K562 (cell line): ENCODE data around the gene PLXDC1. TPM values are rescaled to one million over a fixed set of nuclear protein-coding genes. Genes with fewer than 3 reads are reported as not detected.

Experiments used
- ARID2 ChIP-seq: fragments of 450-650 bp; IDR thresholded peaks from 2 replicates; pipeline ENCODE4 v1.6.1; 2017; ENCODE audit warnings: antibody characterized with exemption, mild to moderate bottlenecking
- CBX5 ChIP-seq: IDR thresholded peaks from 2 replicates; pipeline ENCODE4 v1.6.1; 2014; ENCODE audit warnings: low read depth, borderline replicate concordance
- CBX8 ChIP-seq: fragments of 200-600 bp; sonication (generic); IDR thresholded peaks from 2 replicates; pipeline ENCODE4 v1.6.1; 2012; ENCODE audit warnings: borderline replicate concordance, mixed run types, low read depth, mild to moderate bottlenecking, moderate library complexity, mixed read lengths, low read length, control low read depth, inconsistent platforms; ENCODE audit not compliant: poor library complexity, severe bottlenecking; ENCODE audit errors: extremely low read depth
- CREB3L1 ChIP-seq: fragments of 450-650 bp; IDR thresholded peaks from 2 replicates; pipeline ENCODE4 v1.6.1; 2014; ENCODE audit warnings: low read depth, mild to moderate bottlenecking, moderate library complexity, borderline replicate concordance
- CSDE1 ChIP-seq, 2 experiments: fragments of 450-650 bp; IDR thresholded peaks; 2 replicates each; pipeline ENCODE4 v1.6.1; 2016; ENCODE audit warnings: mild to moderate bottlenecking in 1 of 2
- E4F1 ChIP-seq: fragments of 250-450 bp; sonication (Bioruptor Pico); IDR thresholded peaks from 2 replicates; pipeline ENCODE4 v1.5.0; 2021; ENCODE audit warnings: mild to moderate bottlenecking, borderline replicate concordance
- GABPB1 ChIP-seq: sonication (generic); formaldehyde crosslinking; IDR thresholded peaks from 2 replicates; pipeline ENCODE4 v1.8.0; 2022; ENCODE audit warnings: mild to moderate bottlenecking, missing genetic modification reagents
- HNRNPH1 ChIP-seq: fragments of 200-400 bp; formaldehyde crosslinking; optimal IDR thresholded peaks from 2 replicates; pipeline ENCODE3; 2017; ENCODE audit warnings: low read depth, mild to moderate bottlenecking, low read length, moderate library complexity
- HOMEZ ChIP-seq: fragments of 250-450 bp; sonication (Bioruptor Pico); IDR thresholded peaks from 2 replicates; pipeline ENCODE4 v1.4.0; 2020; ENCODE audit warnings: mild to moderate bottlenecking, moderate library complexity
- KDM1A ChIP-seq, 2 experiments: fragments of 450-650 bp; IDR thresholded peaks; 2 replicates each; pipeline ENCODE4 v1.6.1; 2016; ENCODE audit warnings: mild to moderate bottlenecking in 2 of 2
- NELFE ChIP-seq: IDR thresholded peaks from 2 replicates; pipeline ENCODE4 v1.6.1; 2011; ENCODE audit warnings: mild to moderate bottlenecking; ENCODE audit not compliant: insufficient read depth, insufficient read length
- SP2 ChIP-seq: IDR thresholded peaks from 2 replicates; pipeline ENCODE4 v1.6.1; 2011; ENCODE audit warnings: mild to moderate bottlenecking, low read depth, low read length, moderate library complexity; ENCODE audit not compliant: poor library complexity, severe bottlenecking; ENCODE audit errors: extremely low read depth
- TCF3 ChIP-seq: sonication (generic); formaldehyde crosslinking; IDR thresholded peaks from 2 replicates; pipeline ENCODE4 v1.4.0; 2020; ENCODE audit warnings: mild to moderate bottlenecking, missing genetic modification reagents
- ZNF696 ChIP-seq: fragments of 250-450 bp; sonication (Bioruptor Pico); conservative IDR thresholded peaks from 2 replicates; pipeline ENCODE4 v1.4.0; 2020; ENCODE audit warnings: mild to moderate bottlenecking, moderate library complexity
- polyA plus RNA-seq, 8 experiments: library from polyadenylated mRNA; depleted of rRNA in 4 of 8; stranded (reverse) in 5 of 8; unstranded in 3 of 8; fragments of >200 nt; fragmentation: Nextera tagmentation in 2 of 8; fragmentation: Illumina TruSeq in 1 of 8; extraction: Ambion mirVana in 2 of 8; extraction: Trizol in 1 of 8; gene quantifications; 2 replicates each; pipeline versions ENCODE4 v1.2.1 to v1.2.3, GENCODE V29; 2011 to 2014; ENCODE audit warnings: inconsistent platforms in 1 of 8, missing spikeins in 1 of 8
- total RNA-seq, 7 experiments: library from RNA; depleted of rRNA in 6 of 7; stranded (reverse); fragments of >200 nt in 6 of 7; fragmentation: Illumina TruSeq in 2 of 7; extraction: Trizol in 2 of 7; gene quantifications; 2 replicates each; pipeline versions ENCODE4 v1.2.1 to v1.2.3, GENCODE V29; 2011 to 2021; ENCODE audit warnings: low replicate concordance in 1 of 7
- TF ChIP-seq, protein P1 (sequence below): fragments of 250-450 bp; sonication (Bioruptor Pico); IDR thresholded peaks from 2 replicates; pipeline ENCODE4 v1.8.0; 2022; ENCODE audit warnings: inconsistent platforms, mild to moderate bottlenecking, moderate library complexity, borderline replicate concordance
- TF ChIP-seq, protein P2 (sequence below): fragments of 450-650 bp; formaldehyde crosslinking; IDR thresholded peaks from 2 replicates; pipeline ENCODE4 v1.4.0; 2020; ENCODE audit warnings: mild to moderate bottlenecking, moderate library complexity
- TF ChIP-seq, protein P3 (sequence below): fragments of 450-650 bp; formaldehyde crosslinking; IDR thresholded peaks from 2 replicates; pipeline ENCODE4 v1.4.0; 2022; ENCODE audit warnings: mild to moderate bottlenecking, moderate library complexity

PLXDC1 gene
- total and polyA plus RNA-seq, 9 of the 15 experiments (the other 6 are each of a cell fraction or from before 2014, with no cell fraction given) = not detected

- TF ChIP-seq, protein P1, sequence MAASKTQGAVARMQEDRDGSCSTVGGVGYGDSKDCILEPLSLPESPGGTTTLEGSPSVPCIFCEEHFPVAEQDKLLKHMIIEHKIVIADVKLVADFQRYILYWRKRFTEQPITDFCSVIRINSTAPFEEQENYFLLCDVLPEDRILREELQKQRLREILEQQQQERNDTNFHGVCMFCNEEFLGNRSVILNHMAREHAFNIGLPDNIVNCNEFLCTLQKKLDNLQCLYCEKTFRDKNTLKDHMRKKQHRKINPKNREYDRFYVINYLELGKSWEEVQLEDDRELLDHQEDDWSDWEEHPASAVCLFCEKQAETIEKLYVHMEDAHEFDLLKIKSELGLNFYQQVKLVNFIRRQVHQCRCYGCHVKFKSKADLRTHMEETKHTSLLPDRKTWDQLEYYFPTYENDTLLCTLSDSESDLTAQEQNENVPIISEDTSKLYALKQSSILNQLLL (CRISPR knock-in tag) = no peak
- TF ChIP-seq CBX5 (no peak), ARID2 (no peak), CREB3L1 (no peak), GABPB1 (no peak), KDM1A (IDR thresholded peaks at IDR 0.05) (peak in 1 of 2 experiments; percentile 38; a peak in 3 of 4 replicates), ZNF696 (CRISPR knock-in tag) (no peak), CSDE1 (IDR thresholded peaks at IDR 0.05) (no peak), HNRNPH1 (no peak), CBX8 (no peak), NELFE (no peak), HOMEZ (CRISPR knock-in tag) (no peak), SP2 (no peak), E4F1 (no peak), TCF3 (0 out of 2 replicates have a peak, but pooled peaks have one; percentile 28)
- TF ChIP-seq, protein P2, sequence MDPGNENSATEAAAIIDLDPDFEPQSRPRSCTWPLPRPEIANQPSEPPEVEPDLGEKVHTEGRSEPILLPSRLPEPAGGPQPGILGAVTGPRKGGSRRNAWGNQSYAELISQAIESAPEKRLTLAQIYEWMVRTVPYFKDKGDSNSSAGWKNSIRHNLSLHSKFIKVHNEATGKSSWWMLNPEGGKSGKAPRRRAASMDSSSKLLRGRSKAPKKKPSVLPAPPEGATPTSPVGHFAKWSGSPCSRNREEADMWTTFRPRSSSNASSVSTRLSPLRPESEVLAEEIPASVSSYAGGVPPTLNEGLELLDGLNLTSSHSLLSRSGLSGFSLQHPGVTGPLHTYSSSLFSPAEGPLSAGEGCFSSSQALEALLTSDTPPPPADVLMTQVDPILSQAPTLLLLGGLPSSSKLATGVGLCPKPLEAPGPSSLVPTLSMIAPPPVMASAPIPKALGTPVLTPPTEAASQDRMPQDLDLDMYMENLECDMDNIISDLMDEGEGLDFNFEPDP = no peak
- TF ChIP-seq, protein P3, sequence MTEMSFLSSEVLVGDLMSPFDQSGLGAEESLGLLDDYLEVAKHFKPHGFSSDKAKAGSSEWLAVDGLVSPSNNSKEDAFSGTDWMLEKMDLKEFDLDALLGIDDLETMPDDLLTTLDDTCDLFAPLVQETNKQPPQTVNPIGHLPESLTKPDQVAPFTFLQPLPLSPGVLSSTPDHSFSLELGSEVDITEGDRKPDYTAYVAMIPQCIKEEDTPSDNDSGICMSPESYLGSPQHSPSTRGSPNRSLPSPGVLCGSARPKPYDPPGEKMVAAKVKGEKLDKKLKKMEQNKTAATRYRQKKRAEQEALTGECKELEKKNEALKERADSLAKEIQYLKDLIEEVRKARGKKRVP = peak; percentile 50; the same call in 1 of the 2 replicates
Observed at GRCh38 chr17:39014795-39015545, 136.5 kb downstream of the PLXDC1 start (continued).
